Urothelium cell line (cell line): ENCODE data around the gene EML1.

Experiments used
- DNase-seq: peaks from one replicate; pipeline ENCODE4 v3.0.0; 2011; ENCODE audit warnings: low spot score, mixed read lengths
- FAIRE-seq: peaks from 2 replicates; lab custom pipeline; 2011; peaks lifted over from hg19 to GRCh38; lab: Jason Lieb, UNC

EML1 gene

GRCh38 chr14:99821519-99822508 is 28.6 kb downstream of the EML1 start:
- FAIRE-seq (no peak), DNase-seq (peak; percentile 48)

GRCh38 chr14:99822800-99823455 is 29.7 kb downstream of the EML1 start:
- FAIRE-seq (no peak), DNase-seq (no peak)

GRCh38 chr14:99824776-99825175 is 31.6 kb downstream of the EML1 start:
- no peak for FAIRE-seq
- DNase-seq: no peak

- DNase-seq (no peak), FAIRE-seq (no peak)
Measured at GRCh38 chr14:99829450-99829849, 36.2 kb downstream of the EML1 start.

GRCh38 chr14:99831303-99831702 is 38.1 kb downstream of the EML1 start:
- no peak for DNase-seq
- no peak for FAIRE-seq

GRCh38 chr14:99831903-99832685 is 38.9 kb downstream of the EML1 start:
- FAIRE-seq (no peak), DNase-seq (no peak)

- DNase-seq (no peak), FAIRE-seq (no peak)
Measured at GRCh38 chr14:99837822-99838221, 44.6 kb downstream of the EML1 start.

GRCh38 chr14:99838639-99839134 is 45.5 kb downstream of the EML1 start:
- FAIRE-seq (no peak), DNase-seq (peak; percentile 11)

GRCh38 chr14:99839696-99840095 is 46.5 kb downstream of the EML1 start:
- FAIRE-seq: no peak
- no peak for DNase-seq

- FAIRE-seq (no peak), DNase-seq (no peak)
Measured at GRCh38 chr14:99840265-99840664, 47.1 kb downstream of the EML1 start.

GRCh38 chr14:99840774-99841305 is 47.6 kb downstream of the EML1 start:
- DNase-seq (no peak), FAIRE-seq (no peak)

- FAIRE-seq (no peak), DNase-seq (no peak)
Measured at GRCh38 chr14:99841436-99842071, 48.3 kb downstream of the EML1 start.

- FAIRE-seq (no peak), DNase-seq (no peak)
Measured at GRCh38 chr14:99842141-99842540, 48.9 kb downstream of the EML1 start.

GRCh38 chr14:99846808-99847207 is 53.6 kb downstream of the EML1 start:
- DNase-seq (no peak), FAIRE-seq (no peak)

- FAIRE-seq: no peak
- no peak for DNase-seq
Measured at GRCh38 chr14:99850709-99851108, 57.5 kb downstream of the EML1 start.

- DNase-seq (no peak), FAIRE-seq (no peak)
Measured at GRCh38 chr14:99852578-99852977, 59.4 kb downstream of the EML1 start.

GRCh38 chr14:99853206-99853605 is 60.0 kb downstream of the EML1 start:
- FAIRE-seq: no peak
- no peak for DNase-seq

GRCh38 chr14:99854831-99855230 is 61.6 kb downstream of the EML1 start:
- DNase-seq (no peak), FAIRE-seq (no peak)

- FAIRE-seq (no peak), DNase-seq (no peak)
Measured at GRCh38 chr14:99855271-99855670, 62.1 kb downstream of the EML1 start.

GRCh38 chr14:99857551-99857950 is 64.3 kb downstream of the EML1 start:
- FAIRE-seq (no peak), DNase-seq (no peak)
